Measurements from ENCODE around the gene TAS2R20. TPM values are rescaled to one million over a fixed set of nuclear protein-coding genes. Genes with fewer than 3 reads are reported as not detected.

TAS2R20 gene
- total and polyA plus RNA-seq, 8 donors, result 0.35 to 11.6 (median 8.2) TPM; not detected in 4

GRCh38 chr12:10957741-10958140 lies 40.4 kb downstream of the TAS2R20 start:
- no peak overlapping the region for H3K4me3 ChIP-seq
- peaks cover 0 to 9% (median 0%) of the 10 kb centered on the region in 4 donors for H3K9me3 ChIP-seq
- DNase-seq, result no peak
- TF ChIP-seq EP300 (IDR thresholded peaks at IDR 0.05) (no peak), POLR2A (IDR thresholded peaks at IDR 0.05) (no peak), CTCF (IDR thresholded peaks at IDR 0.05) (no peak), POLR2AphosphoS5 (IDR thresholded peaks at IDR 0.05) (no peak)
- no peaks in the 10 kb centered on the region for H3K27me3 ChIP-seq
- intact Hi-C loops (cut with DNase I; ENCODE audit: low total_unique reads), result no loop called here
- no peak overlapping the region for H3K27ac ChIP-seq
- no peaks in the 10 kb centered on the region for H3K4me1 ChIP-seq
- H3K36me3 ChIP-seq, result no peaks in the 10 kb centered on the region

DNA sequence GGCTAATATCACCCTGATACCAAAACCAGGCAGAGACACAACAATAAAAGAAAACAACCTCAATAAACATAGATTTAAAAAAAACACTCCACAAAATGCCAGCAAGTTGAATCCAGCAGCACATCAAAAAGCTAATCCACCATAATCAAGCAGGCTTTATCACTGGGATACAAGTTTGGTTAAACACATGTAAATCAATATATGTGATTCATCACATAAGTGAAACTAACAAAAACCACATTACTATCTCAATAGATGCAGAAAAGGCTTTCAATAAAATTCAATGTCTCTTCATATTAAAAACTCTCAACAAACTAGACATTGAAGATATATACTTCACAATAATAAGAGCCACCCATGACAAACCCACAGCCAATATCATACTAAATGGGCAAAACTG lies 42.0 kb downstream of the TAS2R20 start:
- Histone ChIP-seq H3K4me3 (no peak overlapping the region), H3K4me1 (no peaks in the 10 kb centered on the region), H3K27me3 (no peaks in the 10 kb centered on the region), H3K36me3 (no peaks in the 10 kb centered on the region), H3K27ac (no peak overlapping the region), H3K9me3 (peaks cover 0 to 9% (median 0%) of the 10 kb centered on the region in 4 donors)
- no peak for DNase-seq
- intact Hi-C loops (cut with DNase I; ENCODE audit: low total_unique reads), result no loop called here
- TF ChIP-seq EP300 (IDR thresholded peaks at IDR 0.05) (no peak), POLR2AphosphoS5 (IDR thresholded peaks at IDR 0.05) (no peak), CTCF (IDR thresholded peaks at IDR 0.05) (no peak), POLR2A (IDR thresholded peaks at IDR 0.05) (no peak)

GRCh38 chr12:10952645-10953044 lies 45.5 kb downstream of the TAS2R20 start:
- no peak overlapping the region for H3K4me3 ChIP-seq
- H3K4me1 ChIP-seq, result no peaks in the 10 kb centered on the region
- intact Hi-C loops (cut with DNase I; ENCODE audit: low total_unique reads), result no loop called here
- no peaks in the 10 kb centered on the region for H3K36me3 ChIP-seq
- no peak overlapping the region for H3K27ac ChIP-seq
- no peaks in the 10 kb centered on the region for H3K27me3 ChIP-seq
- H3K9me3 ChIP-seq, result peaks cover 0 to 9% (median 0%) of the 10 kb centered on the region in 4 donors
- WGBS, 5 donors, result 97 to 98% (median 98%) methylated on average over 4 of the region's 4 CpGs
- TF ChIP-seq CTCF (IDR thresholded peaks at IDR 0.05) (no peak), POLR2AphosphoS5 (IDR thresholded peaks at IDR 0.05) (no peak), EP300 (IDR thresholded peaks at IDR 0.05) (no peak), POLR2A (IDR thresholded peaks at IDR 0.05) (no peak)
- no peak for DNase-seq

Other genes starting within 250 kb of the TAS2R20 start
- not detected for gene TAS2R7, start 195.7 kb downstream of the TAS2R20 start, total RNA-seq
- not detected for gene TAS2R7, start 195.7 kb downstream of the TAS2R20 start, polyA plus RNA-seq
- gene TAS2R8, start 191.0 kb downstream of the TAS2R20 start, total RNA-seq, result not detected
- gene TAS2R8, start 191.0 kb downstream of the TAS2R20 start, polyA plus RNA-seq, result not detected
- under 1 TPM in 1 of 5 donors, not detected in 4; 0.73 TPM for gene TAS2R9, start 188.1 kb downstream of the TAS2R20 start, total RNA-seq
- not detected for gene TAS2R9, start 188.1 kb downstream of the TAS2R20 start, polyA plus RNA-seq
- 1 to 10 TPM in 2 of 5 donors, not detected in 3; 1.0 to 3.5 TPM for gene TAS2R10, start 171.9 kb downstream of the TAS2R20 start, total RNA-seq
- not detected for gene TAS2R10, start 171.9 kb downstream of the TAS2R20 start, polyA plus RNA-seq
- 100 to 1,000 TPM in 1 of 5 donors, 1 to 10 TPM in 1, under 1 TPM in 1, not detected in 2; 0.87 to 334 (median 3.5) TPM for gene PRR4, start 148.8 kb downstream of the TAS2R20 start, total RNA-seq
- 1 to 10 TPM; 2.1 to 6.5 (median 2.6) TPM for gene PRR4, start 148.8 kb downstream of the TAS2R20 start, polyA plus RNA-seq
- gene PRH1, start 114.0 kb downstream of the TAS2R20 start, total RNA-seq, result 10 to 100 TPM; 10.4 to 77.6 (median 24.1) TPM
- 1 to 10 TPM; 1.5 to 2.6 (median 2.1) TPM for gene PRH1, start 114.0 kb downstream of the TAS2R20 start, polyA plus RNA-seq
- 10 to 100 TPM in 1 of 5 donors, 1 to 10 TPM in 3, under 1 TPM in 1; 0.58 to 13.0 (median 3.0) TPM for gene TAS2R13, start 88.7 kb downstream of the TAS2R20 start, total RNA-seq
- not detected for gene TAS2R13, start 88.7 kb downstream of the TAS2R20 start, polyA plus RNA-seq
- gene PRH2, start 69.1 kb downstream of the TAS2R20 start, total RNA-seq, result not detected
- under 1 TPM in 1 of 3 donors, not detected in 2; 0.45 TPM for gene PRH2, start 69.1 kb downstream of the TAS2R20 start, polyA plus RNA-seq
- gene TAS2R14, start 59.0 kb downstream of the TAS2R20 start, total RNA-seq, result 10 to 100 TPM in 1 of 5 donors, 1 to 10 TPM in 2, not detected in 2; 1.7 to 17.3 (median 1.8) TPM
- 1 to 10 TPM in 1 of 3 donors, under 1 TPM in 2; 0.19 to 2.1 (median 0.31) TPM for gene TAS2R14, start 59.0 kb downstream of the TAS2R20 start, polyA plus RNA-seq
- gene TAS2R50, start 11.4 kb downstream of the TAS2R20 start, total RNA-seq, result 1 to 10 TPM in 2 of 5 donors, not detected in 3; 2.9 to 7.7 TPM
- gene TAS2R50, start 11.4 kb downstream of the TAS2R20 start, polyA plus RNA-seq, result not detected
- 10 to 100 TPM in 2 of 5 donors, under 1 TPM in 1, not detected in 2; 0.89 to 21.8 (median 12.3) TPM for gene TAS2R19, start 24.3 kb upstream of the TAS2R20 start, total RNA-seq
- under 1 TPM in 1 of 3 donors, not detected in 2; 0.30 TPM for gene TAS2R19, start 24.3 kb upstream of the TAS2R20 start, polyA plus RNA-seq
- gene TAS2R31, start 33.1 kb upstream of the TAS2R20 start, total RNA-seq, result 10 to 100 TPM in 2 of 5 donors, 1 to 10 TPM in 1, not detected in 2; 7.7 to 27.2 (median 19.6) TPM
- under 1 TPM in 1 of 3 donors, not detected in 2; 0.33 TPM for gene TAS2R31, start 33.1 kb upstream of the TAS2R20 start, polyA plus RNA-seq
- gene TAS2R46, start 64.0 kb upstream of the TAS2R20 start, total RNA-seq, result 10 to 100 TPM in 1 of 5 donors, 1 to 10 TPM in 2, not detected in 2; 2.2 to 10.5 (median 4.1) TPM
- not detected for gene TAS2R46, start 64.0 kb upstream of the TAS2R20 start, polyA plus RNA-seq
- gene TAS2R43, start 94.0 kb upstream of the TAS2R20 start, total RNA-seq, result 10 to 100 TPM in 1 of 5 donors, 1 to 10 TPM in 1, under 1 TPM in 1, not detected in 2; 0.87 to 11.9 (median 8.4) TPM
- not detected for gene TAS2R43, start 94.0 kb upstream of the TAS2R20 start, polyA plus RNA-seq
- gene TAS2R30, start 136.3 kb upstream of the TAS2R20 start, total RNA-seq, result 10 to 100 TPM in 3 of 5 donors, 1 to 10 TPM in 1, not detected in 1; 2.9 to 26.3 (median 22.8) TPM
- not detected for gene TAS2R30, start 136.3 kb upstream of the TAS2R20 start, polyA plus RNA-seq
- gene SMIM10L1, start 172.9 kb upstream of the TAS2R20 start, total RNA-seq, result 10 to 100 TPM in 4 of 5 donors, 1 to 10 TPM in 1; 5.7 to 12.5 (median 11.4) TPM
- gene SMIM10L1, start 172.9 kb upstream of the TAS2R20 start, polyA plus RNA-seq, result 10 to 100 TPM in 1 of 3 donors, 1 to 10 TPM in 2; 7.8 to 10.5 (median 9.8) TPM
- not detected for gene TAS2R42, start 188.6 kb upstream of the TAS2R20 start, total RNA-seq
- not detected for gene TAS2R42, start 188.6 kb upstream of the TAS2R20 start, polyA plus RNA-seq